H1 (cell line): ENCODE results near the gene PPP1R1B.

Source experiments
- CTCF ChIP-seq, 3 experiments: IDR thresholded peaks; 1 replicate in 2 of 3; 2 replicates in 1 of 3; pipeline versions ENCODE4 v1.5.1 to v1.6.1; 2011; ENCODE audit warnings: low read length in 3 of 3, mild to moderate bottlenecking in 3 of 3, inconsistent platforms in 2 of 3, low read depth in 1 of 3, moderate library complexity in 1 of 3; ENCODE audit not compliant: insufficient read depth in 1 of 3; ENCODE audit errors: control extremely low read depth in 1 of 3
- POLR2A ChIP-seq, 2 experiments: IDR thresholded peaks; 1 replicate in 1 of 2; 2 replicates in 1 of 2; pipeline ENCODE4 v1.6.1; 2011; ENCODE audit warnings: low read depth in 2 of 2, low read length in 2 of 2, mild to moderate bottlenecking in 2 of 2; ENCODE audit errors: control extremely low read depth in 1 of 2
- USF2 ChIP-seq: IDR thresholded peaks from 2 replicates; pipeline ENCODE4 v1.6.1; 2011; ENCODE audit warnings: low read length, improper control_type of control experiment

GRCh38 chr17:39641097-39641496 lies 14.3 kb downstream of the PPP1R1B start:
- no peak for TF ChIP-seq CTCF (IDR thresholded peaks at IDR 0.05; ENCODE audit: control extremely low read depth in 1 of 3, insufficient read depth in 1 of 3, low read depth in 1 of 3, low read length in 3 of 3)
- no peak for TF ChIP-seq POLR2A (IDR thresholded peaks at IDR 0.05; ENCODE audit: control extremely low read depth in 1 of 2, low read depth in 2 of 2, low read length in 2 of 2)
- TF ChIP-seq USF2 = no peak
